ENCODE measurements around the gene EPAS1. TPM values are rescaled to one million over a fixed set of nuclear protein-coding genes. Genes with fewer than 3 reads are reported as not detected.

The EPAS1 gene
- total RNA-seq, 2 donors from 2014 or later: 58.4 to 162 TPM

GRCh38 chr2:46254474-46254873 lies 42.7 kb upstream of the EPAS1 start:
- intact Hi-C loops (cut with DNase I): no loop called here
- Histone ChIP-seq H3K27ac (no peak overlapping the region), H3K27me3 (no peaks in the 10 kb centered on the region), H3K4me3 (no peak overlapping the region), H3K9me3 (no peaks in the 10 kb centered on the region), H3K4me1 (peaks cover 4% of the 10 kb centered on the region), H3K36me3 (replicated peaks in 1 of 2; ENCODE audit: insufficient read depth in 1 of 2, low read depth in 2 of 2) (no peaks in the 10 kb centered on the region)
- DNase-seq (no peak), ATAC-seq (no peak)
- 68 to 81% methylated on average over 4 of the region's 4 CpGs for WGBS, 2 donors
- TF ChIP-seq POLR2A (IDR thresholded peaks at IDR 0.05) (no peak), CTCF (IDR thresholded peaks at IDR 0.05) (no peak)

- Histone ChIP-seq H3K9me3 (no peaks in the 10 kb centered on the region), H3K4me3 (no peak overlapping the region), H3K36me3 (replicated peaks in 1 of 2; ENCODE audit: insufficient read depth in 1 of 2, low read depth in 2 of 2) (no peaks in the 10 kb centered on the region), H3K27me3 (no peaks in the 10 kb centered on the region), H3K4me1 (peaks cover 8% of the 10 kb centered on the region), H3K27ac (no peak overlapping the region)
- intact Hi-C loops (cut with DNase I): no loop called here
- DNase-seq: no peak
- no peak for TF ChIP-seq POLR2A (IDR thresholded peaks at IDR 0.05)
- TF ChIP-seq CTCF (IDR thresholded peaks at IDR 0.05): no peak
- no peak for ATAC-seq
- WGBS, 2 donors: 73 to 77% methylated on average over 5 of the region's 5 CpGs
These were observed 40.6 kb upstream of the EPAS1 start for GRCh38 chr2:46256563-46257142.

GRCh38 chr2:46257476-46257875 lies 39.7 kb upstream of the EPAS1 start:
- no peak for DNase-seq
- H3K9me3 ChIP-seq: no peaks in the 10 kb centered on the region
- H3K27ac ChIP-seq: no peak overlapping the region
- WGBS, 2 donors: 46 to 51% methylated on average over 4 of the region's 4 CpGs
- no peak for ATAC-seq
- TF ChIP-seq CTCF (IDR thresholded peaks at IDR 0.05): no peak
- TF ChIP-seq POLR2A (IDR thresholded peaks at IDR 0.05): no peak
- H3K4me1 ChIP-seq: peaks cover 8% of the 10 kb centered on the region
- H3K27me3 ChIP-seq: no peaks in the 10 kb centered on the region
- H3K4me3 ChIP-seq: no peak overlapping the region
- H3K36me3 ChIP-seq (replicated peaks in 1 of 2; ENCODE audit: insufficient read depth in 1 of 2, low read depth in 2 of 2): no peaks in the 10 kb centered on the region
- intact Hi-C loops (cut with DNase I): no loop called here

- 70% methylated on average over 5 of the region's 5 CpGs for WGBS, 2 donors
- DNase-seq: no peak
- Histone ChIP-seq H3K27ac (no peak overlapping the region), H3K9me3 (no peaks in the 10 kb centered on the region), H3K27me3 (no peaks in the 10 kb centered on the region), H3K4me1 (peaks cover 8% of the 10 kb centered on the region), H3K36me3 (replicated peaks in 1 of 2; ENCODE audit: insufficient read depth in 1 of 2, low read depth in 2 of 2) (no peaks in the 10 kb centered on the region), H3K4me3 (no peak overlapping the region)
- intact Hi-C loops (cut with DNase I): no loop called here
- TF ChIP-seq CTCF (IDR thresholded peaks at IDR 0.05): no peak
- TF ChIP-seq POLR2A (IDR thresholded peaks at IDR 0.05): no peak
- ATAC-seq: no peak
These were observed 39.2 kb upstream of the EPAS1 start for GRCh38 chr2:46257980-46258379.
